Stimulated activated CD4-positive, alpha-beta T cell treated with anti-CD3 and anti-CD28 coated beads, Interleukin-12 subunit alpha, Interleukin-12 subunit beta, amount 100 ng/mL, for 4 hours (primary cell): ENCODE results near the gene SPNS3.

Experiments used
- DNase-seq: peaks from one replicate; pipeline ENCODE4 v3.0.0-alpha.2; 2020

The SPNS3 gene

DNA sequence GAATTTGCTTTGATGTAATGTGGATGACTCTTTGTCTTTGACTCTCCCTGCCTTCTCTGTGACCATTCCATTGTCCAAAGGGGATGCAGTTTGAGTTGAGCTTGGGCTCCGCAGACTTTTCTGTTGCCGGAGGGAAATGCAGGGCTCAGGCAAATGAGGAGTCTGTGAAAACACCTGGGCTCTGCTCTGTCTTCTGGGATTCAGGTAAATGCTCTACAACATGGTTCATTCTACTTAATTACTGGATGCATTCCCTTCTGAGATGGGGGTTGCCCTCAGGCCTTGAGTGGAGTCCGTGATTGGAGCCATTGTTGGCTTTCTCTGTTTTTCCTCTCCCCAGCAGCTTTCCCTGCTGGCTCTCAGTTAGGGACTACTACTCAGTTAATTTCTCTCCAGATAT, 38.5 kb downstream of the SPNS3 start:
- DNase-seq = no peak

DNA sequence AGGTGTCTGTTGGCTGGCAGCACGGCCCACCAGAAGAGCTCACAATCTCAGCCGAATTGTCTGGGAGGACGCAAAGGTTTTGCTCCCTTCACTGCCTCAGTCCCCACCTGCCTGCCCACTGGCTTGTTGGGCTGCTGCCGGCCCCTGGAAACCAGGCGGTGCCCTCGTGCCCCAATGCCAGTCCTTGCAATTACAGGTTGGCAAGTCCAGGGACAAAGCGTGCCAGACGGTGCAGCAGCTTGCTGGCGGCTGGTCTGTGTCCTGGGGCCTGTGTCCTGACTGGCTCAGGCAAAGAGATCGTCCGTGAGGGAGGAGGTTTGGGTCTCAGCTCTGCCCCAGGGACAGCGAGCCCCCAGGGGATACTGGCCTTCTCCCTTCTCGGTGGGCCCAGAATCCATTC, 40.4 kb downstream of the SPNS3 start:
- DNase-seq = no peak

GRCh38 chr17:4475001-4475400, 41.3 kb downstream of the SPNS3 start:
- DNase-seq = no peak

- no peak for DNase-seq
Measured at GRCh38 chr17:4475463-4475862, 41.7 kb downstream of the SPNS3 start.

DNA sequence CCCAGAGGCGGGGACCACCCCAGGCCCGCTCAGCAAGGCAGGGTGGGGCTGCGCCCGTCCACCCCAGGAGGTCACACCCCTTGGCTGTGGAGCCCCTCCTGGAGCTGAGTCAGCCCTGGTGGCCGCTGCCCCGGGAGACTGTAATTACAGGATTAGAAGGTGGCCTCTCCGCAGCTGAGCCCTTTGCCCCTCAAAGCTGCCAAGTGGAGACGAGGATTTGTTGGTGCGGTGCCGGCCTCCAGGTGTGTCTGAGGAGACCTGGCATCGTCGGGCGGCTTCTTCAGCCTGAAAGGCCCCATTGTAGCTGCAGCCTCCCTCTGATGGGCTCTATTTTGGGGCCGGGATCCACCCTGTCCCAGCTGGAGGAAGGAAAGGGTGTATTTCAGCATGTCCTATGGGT, 42.3 kb downstream of the SPNS3 start:
- DNase-seq = no peak

DNA sequence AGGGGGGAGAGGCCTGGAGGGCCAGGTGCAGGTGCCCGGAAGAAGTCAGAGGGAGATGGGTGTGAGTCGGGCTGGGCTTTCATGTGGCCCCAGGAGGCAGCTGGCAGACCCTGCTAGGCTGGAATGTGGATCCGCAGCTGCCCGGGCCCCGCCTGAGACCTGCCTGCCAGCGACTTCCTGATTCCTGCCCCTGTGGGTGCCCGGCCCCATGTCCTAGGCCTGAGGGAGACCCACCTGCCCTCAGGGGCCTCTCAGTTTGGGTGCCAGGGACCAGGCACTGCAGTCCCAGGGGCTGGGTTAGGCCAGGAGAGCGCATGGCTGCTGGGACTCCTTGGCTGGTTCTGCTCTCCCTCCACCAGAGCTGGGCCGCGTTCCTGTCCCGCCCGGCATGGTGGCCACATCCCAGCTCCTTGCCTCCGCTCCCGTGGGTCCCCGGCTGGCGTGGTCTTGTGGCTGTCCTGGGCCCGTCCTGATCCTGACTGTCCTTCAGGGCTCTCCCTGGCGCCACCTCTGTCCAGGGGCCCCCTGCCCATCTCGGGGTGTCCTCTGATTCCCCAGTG, 42.9 kb downstream of the SPNS3 start:
- no peak for DNase-seq

DNA sequence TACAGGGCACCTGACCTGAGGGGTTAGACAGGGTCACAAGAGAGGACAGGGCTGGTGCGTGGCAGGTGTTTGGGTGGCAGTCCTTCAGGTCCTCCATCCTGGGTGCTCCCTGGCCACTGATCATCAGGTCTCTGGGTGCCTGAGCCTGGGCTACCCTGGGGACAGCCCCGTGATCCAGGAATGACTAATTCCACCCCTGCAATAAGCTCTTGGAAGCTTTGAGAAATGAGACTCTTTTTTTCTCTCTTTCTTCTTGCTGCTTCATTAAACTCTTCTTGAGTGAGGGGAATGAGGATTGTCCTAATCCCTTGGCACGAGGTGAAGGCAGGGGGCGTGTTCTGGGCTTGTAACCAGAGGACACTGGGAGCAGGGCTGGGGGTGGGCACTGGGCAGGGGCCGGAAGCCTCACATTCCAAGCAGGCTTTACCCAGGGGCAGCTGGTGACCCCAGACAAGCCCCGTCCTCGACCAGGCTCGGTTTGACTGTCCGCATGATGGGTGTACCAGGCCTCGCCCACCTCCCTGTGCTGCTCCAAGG, 43.6 kb downstream of the SPNS3 start:
- DNase-seq = no peak

GRCh38 chr17:4478318-4478830, 44.6 kb downstream of the SPNS3 start:
- DNase-seq = no peak

- no peak for DNase-seq
Measured at GRCh38 chr17:4479340-4479981, 45.7 kb downstream of the SPNS3 start.

- no peak for DNase-seq
Measured at GRCh38 chr17:4479982-4480751, 46.4 kb downstream of the SPNS3 start.

GRCh38 chr17:4480929-4481898, 47.5 kb downstream of the SPNS3 start:
- peak; percentile 32 for DNase-seq

- no peak for DNase-seq
Measured at GRCh38 chr17:4482338-4483011, 48.7 kb downstream of the SPNS3 start.

DNA sequence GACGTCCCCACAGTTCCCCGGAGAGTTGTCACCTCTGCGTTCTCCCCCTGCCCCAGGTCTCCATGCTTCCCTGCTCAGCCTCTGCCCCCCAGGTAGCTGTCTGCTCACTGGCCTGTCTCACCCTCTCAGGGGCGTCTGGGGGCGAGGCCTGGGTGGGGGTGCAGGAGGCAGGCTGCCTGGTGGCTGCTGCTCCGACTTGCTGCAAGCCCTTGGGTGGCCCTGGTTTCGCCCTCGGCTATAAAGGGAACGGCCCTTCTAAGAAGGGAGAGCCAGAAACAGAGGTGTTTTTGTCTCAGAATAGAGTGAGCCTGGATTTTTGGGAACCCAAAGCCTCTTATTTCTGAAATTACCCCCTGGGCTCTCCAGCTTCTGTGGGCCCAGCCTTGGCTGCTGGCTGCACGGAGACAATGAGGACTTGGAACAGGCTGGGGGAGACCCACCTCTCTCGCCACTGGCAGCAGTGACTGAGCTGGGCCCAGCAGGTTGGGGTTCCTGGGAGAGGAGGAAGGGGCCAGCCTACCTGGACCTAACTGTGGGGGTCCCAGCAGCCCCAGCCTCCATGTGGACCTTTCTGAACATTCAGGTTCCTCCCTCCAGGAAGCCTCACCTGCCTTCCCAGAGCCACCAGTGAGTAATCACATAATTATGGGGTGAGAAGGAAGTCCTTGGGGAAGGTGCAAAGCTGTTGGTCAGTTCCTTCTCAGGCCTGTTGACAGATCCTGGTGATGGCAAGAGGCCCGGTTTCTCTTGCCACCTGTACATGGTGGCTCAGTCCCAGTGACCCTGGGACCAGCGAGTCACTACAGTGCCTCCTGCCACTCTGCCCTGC, 49.5 kb downstream of the SPNS3 start:
- no peak for DNase-seq

DNA sequence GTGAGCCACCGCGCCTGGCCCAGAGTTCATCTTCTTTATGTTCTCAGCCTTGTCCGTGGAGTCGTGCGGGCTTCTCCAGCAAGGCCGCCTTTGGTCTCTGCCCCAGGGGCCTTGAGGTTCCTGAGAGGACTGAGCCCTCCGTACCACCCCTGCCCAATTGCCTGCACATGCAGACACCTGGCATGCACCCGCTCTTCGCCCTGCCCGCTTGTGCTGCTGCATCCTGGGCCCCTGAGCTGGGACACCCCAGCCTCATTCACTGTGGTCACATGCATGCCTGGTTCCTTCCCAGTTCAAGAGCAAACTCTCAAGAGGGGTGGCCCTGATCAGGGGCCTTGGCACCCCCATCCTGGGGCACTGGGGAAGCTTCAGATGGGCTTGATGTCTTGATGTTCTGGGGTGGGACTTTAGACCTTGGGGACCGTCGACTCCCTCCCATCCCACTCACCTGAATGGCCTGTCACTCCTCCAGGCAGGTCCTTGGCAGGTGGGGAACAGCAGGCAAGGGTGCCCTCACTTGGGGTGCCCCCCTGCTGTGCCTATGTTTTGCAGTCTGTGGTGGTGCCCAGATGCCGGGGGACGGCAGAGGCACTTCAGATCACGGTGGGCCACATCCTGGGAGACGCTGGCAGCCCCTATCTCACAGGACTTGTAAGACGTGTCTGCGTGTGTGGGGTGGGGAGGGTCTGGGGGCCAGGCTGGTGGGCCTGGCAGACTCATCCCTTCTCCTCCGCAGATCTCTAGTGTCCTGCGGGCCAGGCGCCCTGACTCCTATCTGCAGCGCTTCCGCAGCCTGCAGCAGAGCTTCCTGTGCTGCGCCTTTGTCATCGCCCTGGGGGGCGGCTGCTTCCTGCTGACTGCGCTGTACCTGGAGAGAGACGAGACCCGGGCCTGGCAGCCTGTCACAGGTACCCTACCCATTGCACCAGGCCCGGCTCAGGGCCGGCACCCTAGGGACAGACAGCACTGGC, 52.2 kb downstream of the SPNS3 start:
- DNase-seq = peak; percentile 57

DNA sequence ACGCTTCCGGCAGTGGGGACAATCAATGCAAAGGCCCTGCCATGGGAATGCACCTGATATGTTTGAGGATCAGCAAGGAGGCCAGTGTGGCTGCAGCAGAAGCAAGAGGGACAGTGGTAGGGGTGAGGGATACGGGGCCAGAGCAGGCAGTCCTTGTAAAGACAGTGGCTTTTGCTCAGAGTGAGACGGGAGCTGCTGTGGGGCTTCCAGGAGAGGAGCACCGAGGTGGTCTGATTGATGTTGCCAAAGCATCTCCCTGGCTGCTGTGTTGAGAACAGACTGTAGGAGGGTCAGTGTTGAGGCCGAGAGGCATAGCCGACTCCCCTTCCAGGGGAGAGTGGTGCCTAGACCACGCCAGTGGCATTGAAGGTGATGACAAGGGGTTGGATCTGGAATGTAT, 53.6 kb downstream of the SPNS3 start:
- DNase-seq = no peak

DNA sequence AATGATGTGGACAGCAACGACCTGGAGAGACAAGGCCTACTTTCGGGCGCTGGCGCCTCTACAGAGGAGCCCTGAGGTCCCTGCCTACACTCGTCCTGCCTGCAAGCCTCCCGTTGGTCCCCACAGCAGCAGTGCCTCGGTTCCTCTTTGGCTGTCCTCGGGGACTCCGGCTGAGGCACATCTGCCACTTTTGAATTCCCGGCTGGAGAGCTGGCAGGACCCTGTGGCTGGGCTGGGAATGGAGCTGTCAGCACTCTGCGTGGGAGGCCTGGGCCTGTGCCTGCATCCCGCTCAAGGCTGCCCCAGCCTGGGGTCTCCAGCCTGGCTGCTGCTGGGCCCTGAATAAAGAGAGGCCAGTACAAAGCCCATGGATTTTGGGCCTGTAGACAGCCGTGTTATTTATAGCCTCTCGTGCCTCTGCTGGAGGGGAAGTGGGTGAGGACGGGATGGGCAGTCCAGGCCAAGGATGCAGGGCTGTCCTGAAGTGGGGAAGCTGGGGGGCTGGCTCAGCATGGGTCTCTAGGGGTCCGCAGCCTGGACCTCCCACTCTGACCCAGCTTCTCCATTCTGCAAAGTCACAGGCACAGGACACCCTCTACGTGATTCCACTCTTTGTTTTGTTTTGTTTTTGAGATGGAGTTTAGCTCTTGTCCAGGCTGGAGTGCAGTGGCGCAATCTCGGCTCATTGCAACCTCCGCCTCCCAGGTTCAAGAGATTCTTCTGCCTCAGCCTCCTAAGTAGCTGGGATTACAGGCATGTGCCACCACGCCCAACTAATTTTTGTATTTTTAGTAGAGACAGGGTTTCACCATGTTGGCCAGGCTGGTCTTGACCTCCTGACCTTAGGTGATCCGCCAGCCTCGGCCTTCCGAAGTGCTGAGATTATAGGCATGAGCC, 54.3 kb downstream of the SPNS3 start:
- no peak for DNase-seq

DNA sequence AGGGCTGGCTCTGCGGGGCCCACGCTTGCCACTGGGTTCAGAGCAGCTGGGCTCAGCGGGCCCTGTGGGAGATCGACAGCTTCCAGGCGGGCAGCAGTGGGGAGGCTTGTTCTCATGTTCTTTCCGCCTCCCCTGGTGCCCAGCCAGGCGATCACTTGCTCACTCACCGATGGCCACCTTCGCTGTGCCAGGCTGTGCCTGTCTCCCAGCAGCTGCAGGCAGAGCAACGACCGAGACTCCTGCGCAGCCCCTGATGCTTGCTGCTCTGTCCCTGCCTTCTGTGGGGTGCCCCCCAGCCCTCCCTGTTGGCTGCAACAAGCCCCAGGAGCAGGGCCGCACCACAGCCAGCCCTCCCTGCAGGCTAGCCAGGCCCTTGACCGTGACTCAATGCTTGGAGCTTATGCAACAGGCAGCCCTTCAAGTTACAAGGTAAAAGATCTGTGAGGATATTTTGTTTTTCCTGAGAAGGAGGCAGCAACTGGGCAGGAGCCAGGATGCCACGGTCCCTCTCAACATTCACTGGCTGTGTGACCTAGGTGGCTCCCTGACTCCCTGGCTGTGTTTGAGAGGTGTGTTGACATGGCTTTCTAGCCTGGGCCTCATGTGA, 55.4 kb downstream of the SPNS3 start:
- DNase-seq = no peak

DNA sequence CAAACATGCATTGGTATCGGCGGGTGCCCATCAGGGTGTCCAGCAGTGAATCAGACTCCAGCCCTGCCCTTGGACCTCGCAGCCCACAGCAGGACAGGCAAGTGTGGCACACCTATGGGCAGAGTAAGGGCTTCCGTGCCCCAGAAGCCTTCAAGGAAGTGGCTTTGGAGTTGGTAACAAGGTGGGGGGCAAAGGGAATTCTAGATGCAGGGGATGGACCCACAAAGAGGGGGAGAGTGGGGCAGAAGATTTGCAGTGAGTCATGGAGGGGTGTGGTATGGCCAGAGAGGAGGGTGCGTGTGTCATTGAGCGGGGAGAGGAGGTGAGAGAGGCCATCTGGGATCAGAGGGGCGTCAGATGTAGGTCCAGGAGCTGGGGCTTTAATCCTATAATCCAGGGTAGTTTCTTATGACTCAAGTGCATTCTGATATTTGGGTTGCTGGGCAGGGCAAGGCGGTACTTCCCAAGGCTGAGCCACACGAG, 56.4 kb downstream of the SPNS3 start:
- no peak for DNase-seq
